CD14-positive monocyte (primary cell): ENCODE results near the gene SLC25A30. TPM values are rescaled to one million over a fixed set of nuclear protein-coding genes. Genes with fewer than 3 reads are reported as not detected.

Experiments
- DNase-seq, 3 donors: peaks; one replicate each; pipeline ENCODE4 v3.0.0-alpha.2; 2011 to 2022
- H2AFZ ChIP-seq: 2 replicates; pipeline ENCODE4 v1.6.0; 2012; ENCODE audit warnings: mild to moderate bottlenecking, low read depth, low read length, inconsistent platforms; ENCODE audit not compliant: insufficient read depth, poor library complexity, severe bottlenecking
- H3K27ac ChIP-seq, 2 donors: 1 replicate in 1 of 2; 2 replicates in 1 of 2; pipeline ENCODE4 v1.5.1; 2012 to 2013; ENCODE audit warnings: low read length in 2 of 2, control low read depth in 1 of 2, inconsistent platforms in 1 of 2, low read depth in 1 of 2, mild to moderate bottlenecking in 1 of 2
- H3K27me3 ChIP-seq, 2 donors: one replicate each; pipeline versions ENCODE4 v1.6.0 to v1.6.1; 2011 to 2013; ENCODE audit warnings: low read length in 2 of 2; ENCODE audit not compliant: control insufficient read depth in 2 of 2, insufficient read depth in 2 of 2
- H3K36me3 ChIP-seq, 2 donors: replicated peaks in 1 of 2; 1 replicate in 1 of 2; 2 replicates in 1 of 2; pipeline versions ENCODE4 v1.5.1 to v1.6.1; 2012 to 2013; ENCODE audit warnings: low read length in 2 of 2, control low read depth in 1 of 2, inconsistent platforms in 1 of 2, mild to moderate bottlenecking in 1 of 2; ENCODE audit not compliant: insufficient read depth in 2 of 2, control insufficient read depth in 1 of 2
- H3K4me1 ChIP-seq, 2 donors: 1 replicate in 1 of 2; 2 replicates in 1 of 2; pipeline versions ENCODE4 v1.5.1 to v1.6.1; 2012 to 2013; ENCODE audit warnings: low read length in 2 of 2, control low read depth in 1 of 2, inconsistent platforms in 1 of 2, mild to moderate bottlenecking in 1 of 2, moderate library complexity in 1 of 2; ENCODE audit not compliant: insufficient read depth in 2 of 2, control insufficient read depth in 1 of 2
- H3K4me2 ChIP-seq: replicated peaks from 2 replicates; pipeline ENCODE3; 2012; ENCODE audit warnings: low read length, moderate library complexity, mild to moderate bottlenecking; ENCODE audit not compliant: poor library complexity, severe bottlenecking; ENCODE audit errors: extremely low read depth
- H3K4me3 ChIP-seq, 3 experiments: fragments of 200-600 bp in 1 of 3; sonication (generic) in 1 of 3; replicated peaks in 1 of 3; 1 replicate in 2 of 3; 2 replicates in 1 of 3; pipeline ENCODE4 v1.5.1; 2011 to 2013; ENCODE audit warnings: low read length in 3 of 3, mild to moderate bottlenecking in 3 of 3, control low read depth in 2 of 3, low read depth in 2 of 3, inconsistent platforms in 1 of 3, moderate library complexity in 1 of 3
- H3K79me2 ChIP-seq: 2 replicates; pipeline ENCODE4 v1.6.0; 2012; ENCODE audit warnings: mild to moderate bottlenecking, control low read depth, inconsistent platforms, low read length, moderate library complexity; ENCODE audit not compliant: insufficient read depth
- H3K9ac ChIP-seq: 2 replicates; pipeline ENCODE4 v1.6.0; 2017; ENCODE audit warnings: low read length, mild to moderate bottlenecking; ENCODE audit not compliant: insufficient read depth, poor library complexity, severe bottlenecking
- H3K9me3 ChIP-seq, 2 donors: replicated peaks in 1 of 2; 1 replicate in 1 of 2; 2 replicates in 1 of 2; pipeline versions ENCODE4 v1.5.1 to v1.6.1; 2012 to 2013; ENCODE audit warnings: low read length in 2 of 2, control low read depth in 1 of 2; ENCODE audit not compliant: control insufficient read depth in 1 of 2, insufficient read depth in 1 of 2
- H4K20me1 ChIP-seq: 2 replicates; pipeline ENCODE4 v1.6.0; 2012; ENCODE audit warnings: mild to moderate bottlenecking, low read length, control low read depth, moderate library complexity; ENCODE audit not compliant: insufficient read depth
- H3K27ac Mint-ChIP-seq, 7 donors: one replicate each; pipeline ENCODE4 v1.8.0; 2020; ENCODE audit warnings: mild to moderate bottlenecking in 7 of 7, mixed read lengths in 7 of 7, moderate library complexity in 6 of 7, inconsistent platforms in 2 of 7
- H3K27me3 Mint-ChIP-seq, 3 donors: one replicate each; pipeline ENCODE4 v1.8.0; 2021 to 2022; ENCODE audit warnings: low read depth in 3 of 3, mild to moderate bottlenecking in 3 of 3, mixed read lengths in 3 of 3, moderate library complexity in 3 of 3, inconsistent platforms in 1 of 3
- H3K36me3 Mint-ChIP-seq, 2 donors: one replicate each; pipeline ENCODE4 v1.8.0; 2020; ENCODE audit warnings: mixed read lengths in 2 of 2, inconsistent platforms in 1 of 2, mild to moderate bottlenecking in 1 of 2
- H3K4me1 Mint-ChIP-seq: one replicate; pipeline ENCODE4 v1.8.0; 2020; ENCODE audit warnings: mild to moderate bottlenecking, mixed read lengths
- H3K4me3 Mint-ChIP-seq, 2 donors: one replicate each; pipeline ENCODE4 v1.8.0; 2020; ENCODE audit warnings: mild to moderate bottlenecking in 2 of 2, mixed read lengths in 2 of 2, moderate library complexity in 1 of 2
- H3K9me3 Mint-ChIP-seq, 7 donors: one replicate each; pipeline ENCODE4 v1.8.0; 2020 to 2022; ENCODE audit warnings: mixed read lengths in 7 of 7, mild to moderate bottlenecking in 6 of 7, moderate library complexity in 6 of 7, inconsistent platforms in 2 of 7
- CTCF ChIP-seq: fragments of 200-600 bp; IDR thresholded peaks from one replicate; pipeline ENCODE4 v1.8.0; 2022; ENCODE audit warnings: antibody characterized with exemption, mild to moderate bottlenecking
- WGBS: methylation state at CpG from one replicate; pipeline ENCODE4 v1.1.5; 2013; ENCODE audit warnings: missing lambda C conversion rate; ENCODE audit not compliant: insufficient coverage; 5-methylcytosine and 5-hydroxymethylcytosine counted together
- intact Hi-C, 2 donors: fragments of 100-400 bp; cut with micrococcal nuclease; formaldehyde crosslinking; loops; one replicate each; pipeline versions ENCODE4 v1.15.0 to v1.15.1; 2023
- polyA plus RNA-seq, 3 donors: library from polyadenylated mRNA; depleted of rRNA in 1 of 3; unstranded in 2 of 3; stranded (reverse) in 1 of 3; fragments of 300-500 nt in 2 of 3; fragments of >200 nt in 1 of 3; fragmentation: Illumina TruSeq in 2 of 3; gene quantifications; 1 replicate in 2 of 3; 2 replicates in 1 of 3; pipeline ENCODE4 v1.2.3, GENCODE V29; 2012 to 2021

The SLC25A30 gene
- polyA plus RNA-seq, 3 donors = 0.92 to 14.0 (median 2.3) TPM

DNA sequence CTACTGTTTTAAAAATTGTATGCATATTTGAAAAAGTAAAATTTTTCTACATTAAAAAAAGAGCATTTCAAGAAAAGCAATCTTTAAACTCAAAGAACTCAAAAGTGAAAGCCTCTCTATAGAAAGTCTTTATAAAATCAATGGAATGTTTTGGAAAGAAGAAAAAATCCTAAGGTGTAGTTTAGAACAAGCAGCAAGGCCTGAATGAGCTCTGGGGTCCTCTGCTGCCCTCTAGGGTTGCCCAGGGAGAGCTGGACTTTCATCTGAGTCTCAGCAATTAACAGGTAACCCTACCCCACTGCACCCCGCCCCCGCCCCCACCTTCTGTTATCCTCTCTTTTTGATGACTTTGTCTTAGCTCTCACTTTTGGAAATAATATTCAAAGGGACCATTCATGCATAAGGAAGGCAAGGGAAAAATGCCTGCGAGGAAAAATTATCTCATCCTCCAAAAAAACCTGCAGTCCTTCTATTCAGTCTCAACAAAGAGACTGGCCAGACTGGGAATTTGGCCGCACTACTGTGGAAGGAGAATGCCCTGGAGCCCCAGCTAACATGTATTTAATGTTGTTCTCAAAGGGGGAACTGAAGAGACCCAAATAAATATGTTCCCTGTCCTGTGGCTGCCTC is 24.1 kb downstream of the SLC25A30 start:
- H4K20me1 ChIP-seq = no peaks in the 10 kb centered on the region
- peak in 2 of 3 donors; percentile 14 to 26 for DNase-seq
- H3K36me3 Mint-ChIP-seq = peaks cover 60 to 77% of the 10 kb centered on the region in 2 donors
- no peak overlapping the region for H3K27ac ChIP-seq
- H3K9me3 Mint-ChIP-seq = no peaks in the 10 kb centered on the region
- no peaks in the 10 kb centered on the region for H3K9me3 ChIP-seq
- no peak overlapping the region for H3K4me2 ChIP-seq
- no peaks in the 10 kb centered on the region for H3K4me1 ChIP-seq
- H3K27ac Mint-ChIP-seq = no peak overlapping the region
- intact Hi-C loops = loop anchor here in 1 of 2 donors (2.0 kb wide), 1 partner anchor 15 kb away; no protein-coding TSS in a partner anchor
- no peak overlapping the region for H3K4me3 ChIP-seq
- H3K27me3 Mint-ChIP-seq = peaks cover 0 to 2% (median 0%) of the 10 kb centered on the region in 3 donors
- TF ChIP-seq CTCF = peak; percentile 68
- H3K9ac ChIP-seq = no peak overlapping the region
- H3K36me3 ChIP-seq = peaks cover 50 to 87% of the 10 kb centered on the region in 2 donors
- no peaks in the 10 kb centered on the region for H3K27me3 ChIP-seq
- peaks cover 3% of the 10 kb centered on the region for H3K4me1 Mint-ChIP-seq
- WGBS = no CpG with 5 or more reads among the region's 4 CpGs
- H2AFZ ChIP-seq = no peak overlapping the region
- no peak overlapping the region for H3K4me3 Mint-ChIP-seq
- no peaks in the 10 kb centered on the region for H3K79me2 ChIP-seq

GRCh38 chr13:45392811-45393210 is 25.4 kb downstream of the SLC25A30 start:
- Mint-ChIP-seq H3K27me3 (peaks cover 0 to 2% (median 0%) of the 10 kb centered on the region in 3 donors), H3K4me1 (peaks cover 3% of the 10 kb centered on the region), H3K36me3 (peaks cover 53 to 65% of the 10 kb centered on the region in 2 donors), H3K9me3 (no peaks in the 10 kb centered on the region), H3K4me3 (no peak overlapping the region), H3K27ac (peak overlapping the region in 1 of 7 donors; percentile 14)
- Histone ChIP-seq H3K36me3 (peaks cover 38 to 79% of the 10 kb centered on the region in 2 donors), H3K4me2 (no peak overlapping the region), H4K20me1 (no peaks in the 10 kb centered on the region), H3K79me2 (no peaks in the 10 kb centered on the region), H3K4me1 (no peaks in the 10 kb centered on the region), H3K4me3 (no peak overlapping the region), H2AFZ (no peak overlapping the region), H3K27me3 (no peaks in the 10 kb centered on the region), H3K9ac (no peak overlapping the region), H3K27ac (no peak overlapping the region), H3K9me3 (no peaks in the 10 kb centered on the region)
- no peak for TF ChIP-seq CTCF
- WGBS = 100% methylated on average over 1 of the region's 5 CpGs
- intact Hi-C loops = loop anchor here in 1 of 2 donors (2.0 kb wide), 1 partner anchor 14 kb away; no protein-coding TSS in a partner anchor
- no peak for DNase-seq
